Sigmoid colon (tissue), 4 donors: ENCODE measurements around the gene IFT20.

ENCODE experiments used
- CTCF ChIP-seq, 4 experiments: fragments of 450-650 bp in 3 of 4; fragments of 200-600 bp in 1 of 4; IDR thresholded peaks; one replicate each; pipeline ENCODE4 v1.5.1; 2016 to 2019; ENCODE audit warnings: antibody characterized with exemption in 4 of 4, mild to moderate bottlenecking in 3 of 4, moderate library complexity in 2 of 4
- POLR2AphosphoS5 ChIP-seq, 4 donors: sonication (generic); formaldehyde crosslinking; IDR thresholded peaks; one replicate each; pipeline ENCODE4 v1.6.1; 2017; ENCODE audit warnings: antibody characterized with exemption in 4 of 4

- TF ChIP-seq CTCF (IDR thresholded peaks at IDR 0.05): no peak
- TF ChIP-seq POLR2AphosphoS5 (IDR thresholded peaks at IDR 0.05): no peak
Observed at GRCh38 chr17:28372203-28372944, 37.1 kb upstream of the IFT20 start.
